ENCODE data around the gene SURF2.

DNA sequence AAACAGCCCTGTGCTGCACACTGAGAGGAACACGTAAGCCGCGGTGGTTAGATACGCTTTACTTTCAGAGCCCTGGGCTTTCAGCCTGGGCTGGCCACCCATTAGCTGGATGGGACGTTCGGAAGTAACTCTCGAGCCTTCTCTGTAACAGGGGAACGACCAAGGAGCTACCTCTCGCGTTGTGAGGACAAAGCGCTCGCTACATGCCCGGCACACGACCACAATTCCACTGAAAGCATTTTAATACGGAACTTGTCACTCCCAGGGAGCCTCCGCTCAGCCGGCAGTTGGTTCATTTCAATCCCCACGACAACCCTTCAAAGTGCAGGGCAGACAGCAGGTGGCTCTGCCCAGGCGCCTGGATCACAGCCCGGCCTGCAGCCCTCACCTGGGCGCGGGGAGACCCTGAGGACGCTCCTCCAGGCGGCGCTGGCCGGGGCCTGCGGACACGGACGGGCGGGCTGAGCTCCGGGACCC is 431 bp upstream of the SURF2 start:
- TF ChIP-seq EZH2 (IDR thresholded peaks at IDR 0.05; ENCODE audit: low read length, unreplicated experiment) (no peak), EZH2phosphoT487 (IDR thresholded peaks at IDR 0.05; ENCODE audit: borderline replicate concordance, low read length) (no peak)
- TF ChIP-seq, protein P1, sequence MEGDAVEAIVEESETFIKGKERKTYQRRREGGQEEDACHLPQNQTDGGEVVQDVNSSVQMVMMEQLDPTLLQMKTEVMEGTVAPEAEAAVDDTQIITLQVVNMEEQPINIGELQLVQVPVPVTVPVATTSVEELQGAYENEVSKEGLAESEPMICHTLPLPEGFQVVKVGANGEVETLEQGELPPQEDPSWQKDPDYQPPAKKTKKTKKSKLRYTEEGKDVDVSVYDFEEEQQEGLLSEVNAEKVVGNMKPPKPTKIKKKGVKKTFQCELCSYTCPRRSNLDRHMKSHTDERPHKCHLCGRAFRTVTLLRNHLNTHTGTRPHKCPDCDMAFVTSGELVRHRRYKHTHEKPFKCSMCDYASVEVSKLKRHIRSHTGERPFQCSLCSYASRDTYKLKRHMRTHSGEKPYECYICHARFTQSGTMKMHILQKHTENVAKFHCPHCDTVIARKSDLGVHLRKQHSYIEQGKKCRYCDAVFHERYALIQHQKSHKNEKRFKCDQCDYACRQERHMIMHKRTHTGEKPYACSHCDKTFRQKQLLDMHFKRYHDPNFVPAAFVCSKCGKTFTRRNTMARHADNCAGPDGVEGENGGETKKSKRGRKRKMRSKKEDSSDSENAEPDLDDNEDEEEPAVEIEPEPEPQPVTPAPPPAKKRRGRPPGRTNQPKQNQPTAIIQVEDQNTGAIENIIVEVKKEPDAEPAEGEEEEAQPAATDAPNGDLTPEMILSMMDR (conservative IDR thresholded peaks at IDR 0.05; ENCODE audit: low read depth, low read length), result no peak
